K562 (cell line): Measurements from ENCODE around the gene EVI5L. TPM values are rescaled to one million over a fixed set of nuclear protein-coding genes. Genes with fewer than 3 reads are reported as not detected.

Source experiments
- ATF7 ChIP-seq: fragments of 450-650 bp; IDR thresholded peaks from 2 replicates; pipeline ENCODE4 v1.7.1; 2014; ENCODE audit warnings: mild to moderate bottlenecking, moderate library complexity
- BDP1 ChIP-seq: IDR thresholded peaks from 3 replicates; pipeline ENCODE4 v1.6.1; 2011; ENCODE audit not compliant: insufficient read length, insufficient read depth
- CAMTA2 ChIP-seq: fragments of 250-450 bp; sonication (Bioruptor Pico); conservative IDR thresholded peaks from 2 replicates; pipeline ENCODE4 v1.5.1; 2022
- CBFB ChIP-seq: sonication (generic); formaldehyde crosslinking; IDR thresholded peaks from 2 replicates; pipeline ENCODE4 v1.4.0; 2020; ENCODE audit warnings: mild to moderate bottlenecking, missing genetic modification reagents
- E2F8 ChIP-seq: fragments of 450-650 bp; IDR thresholded peaks from 2 replicates; pipeline ENCODE4 v1.7.1; 2018; ENCODE audit warnings: mild to moderate bottlenecking, low read depth; ENCODE audit not compliant: partially characterized antibody
- ESRRA ChIP-seq: fragments of 450-650 bp; IDR thresholded peaks from 2 replicates; pipeline ENCODE4 v1.6.1; 2014; ENCODE audit warnings: low read depth, mild to moderate bottlenecking, moderate library complexity, borderline replicate concordance
- ETV5 ChIP-seq: sonication (generic); formaldehyde crosslinking; IDR thresholded peaks from 2 replicates; pipeline ENCODE4 v1.4.0; 2020; ENCODE audit warnings: low read depth, mild to moderate bottlenecking, missing genetic modification reagents
- FIP1L1 ChIP-seq: fragments of 200-400 bp; formaldehyde crosslinking; IDR thresholded peaks from 2 replicates; pipeline ENCODE4 v1.6.1; 2018; ENCODE audit warnings: mild to moderate bottlenecking, low read depth, low read length; ENCODE audit not compliant: poor library complexity, severe bottlenecking
- HMGN3 ChIP-seq: IDR thresholded peaks from 2 replicates; pipeline ENCODE4 v1.6.1; 2011; ENCODE audit warnings: borderline replicate concordance, low read depth, mild to moderate bottlenecking, mixed read lengths, low read length; ENCODE audit not compliant: insufficient read length; ENCODE audit errors: extremely low read depth
- HOXB6 ChIP-seq: fragments of 250-450 bp; sonication (Bioruptor Pico); IDR thresholded peaks from 2 replicates; pipeline ENCODE4 v1.5.1; 2022; ENCODE audit warnings: mild to moderate bottlenecking, borderline replicate concordance
- KHSRP ChIP-seq: fragments of 450-650 bp; IDR thresholded peaks from 2 replicates; pipeline ENCODE4 v1.6.1; 2017
- MAX ChIP-seq: sonication (generic); formaldehyde crosslinking; IDR thresholded peaks from 2 replicates; pipeline ENCODE4 v1.9.0; 2022; ENCODE audit warnings: mild to moderate bottlenecking, missing genetic modification reagents
- NFATC3 ChIP-seq: fragments of 450-650 bp; IDR thresholded peaks from 2 replicates; pipeline ENCODE4 v1.6.1; 2017; ENCODE audit warnings: mild to moderate bottlenecking
- NR1H2 ChIP-seq: sonication (generic); formaldehyde crosslinking; IDR thresholded peaks from 2 replicates; pipeline ENCODE4 v1.4.0; 2020; ENCODE audit warnings: mild to moderate bottlenecking, missing genetic modification reagents
- PCBP2 ChIP-seq: fragments of 200-400 bp; formaldehyde crosslinking; IDR thresholded peaks from 2 replicates; pipeline ENCODE4 v1.6.1; 2018; ENCODE audit warnings: low read length, low read depth, mild to moderate bottlenecking, moderate library complexity; ENCODE audit not compliant: poor library complexity, severe bottlenecking
- POLR2AphosphoS5 ChIP-seq: IDR thresholded peaks from 2 replicates; pipeline ENCODE4 v1.6.1; 2011; ENCODE audit warnings: mild to moderate bottlenecking, low read depth, low read length, moderate library complexity; ENCODE audit not compliant: control insufficient read depth, insufficient read depth
- SIX5 ChIP-seq, 2 experiments: IDR thresholded peaks; 2 replicates each; pipeline ENCODE4 v1.6.1; 2011; ENCODE audit warnings: low read length in 2 of 2, borderline replicate concordance in 1 of 2, low read depth in 1 of 2, mild to moderate bottlenecking in 1 of 2, moderate library complexity in 1 of 2; ENCODE audit not compliant: insufficient read depth in 1 of 2
- SLC30A9 ChIP-seq: fragments of 250-450 bp; sonication (Bioruptor Pico); IDR thresholded peaks from 2 replicates; pipeline ENCODE4 v1.8.0; 2022; ENCODE audit warnings: mild to moderate bottlenecking, moderate library complexity
- SP2 ChIP-seq: IDR thresholded peaks from 2 replicates; pipeline ENCODE4 v1.6.1; 2011; ENCODE audit warnings: mild to moderate bottlenecking, low read depth, low read length, moderate library complexity; ENCODE audit not compliant: poor library complexity, severe bottlenecking; ENCODE audit errors: extremely low read depth
- TAL1 ChIP-seq: fragments of 450-650 bp; IDR thresholded peaks from 2 replicates; pipeline ENCODE4 v1.6.1; 2016; ENCODE audit warnings: mild to moderate bottlenecking
- ZNF197 ChIP-seq: fragments of 200-800 bp; sonication (Bioruptor generic); IDR thresholded peaks from 2 replicates; pipeline ENCODE4 v1.6.1; 2016; ENCODE audit warnings: low read depth, missing genetic modification characterization, missing compliant biosample characterization
- ZNF316 ChIP-seq: fragments of 450-650 bp; IDR thresholded peaks from 2 replicates; pipeline ENCODE4 v1.6.1; 2016
- ZNF518B ChIP-seq: fragments of 250-450 bp; sonication (Bioruptor Pico); IDR thresholded peaks from 2 replicates; pipeline ENCODE4 v1.5.0; 2021; ENCODE audit warnings: mild to moderate bottlenecking, moderate library complexity
- polyA plus RNA-seq, 8 experiments: library from polyadenylated mRNA; depleted of rRNA in 4 of 8; stranded (reverse) in 5 of 8; unstranded in 3 of 8; fragments of >200 nt; fragmentation: Nextera tagmentation in 2 of 8; fragmentation: Illumina TruSeq in 1 of 8; extraction: Ambion mirVana in 2 of 8; extraction: Trizol in 1 of 8; gene quantifications; 2 replicates each; pipeline versions ENCODE4 v1.2.1 to v1.2.3, GENCODE V29; 2011 to 2014; ENCODE audit warnings: inconsistent platforms in 1 of 8, missing spikeins in 1 of 8
- total RNA-seq, 7 experiments: library from RNA; depleted of rRNA in 6 of 7; stranded (reverse); fragments of >200 nt in 6 of 7; fragmentation: Illumina TruSeq in 2 of 7; extraction: Trizol in 2 of 7; gene quantifications; 2 replicates each; pipeline versions ENCODE4 v1.2.1 to v1.2.3, GENCODE V29; 2011 to 2021; ENCODE audit warnings: low replicate concordance in 1 of 7

Gene EVI5L
- total and polyA plus RNA-seq, 9 of the 15 experiments (the other 6 are each of a cell fraction or from before 2014, with no cell fraction given), result 0.69 to 1.8 (median 1.2) TPM; not detected in 2

- TF ChIP-seq POLR2AphosphoS5 (peak; percentile 60; the same call in 1 of the 2 replicates), KHSRP (no peak), CBFB (CRISPR knock-in tag) (no peak), ZNF316 (no peak), SIX5 (IDR thresholded peaks at IDR 0.05; ENCODE audit: borderline replicate concordance in 1 of 2, insufficient read depth in 1 of 2, low read depth in 1 of 2, low read length in 2 of 2) (no peak), E2F8 (no peak), HOXB6 (CRISPR knock-in tag) (no peak), CAMTA2 (no peak), ESRRA (0 out of 2 replicates have a peak, but pooled peaks have one; percentile 27), NFATC3 (no peak), SLC30A9 (CRISPR knock-in tag) (no peak), SP2 (no peak), ZNF197 (no peak), TAL1 (no peak), PCBP2 (no peak), ZNF518B (CRISPR knock-in tag) (no peak), ETV5 (CRISPR knock-in tag) (peak; percentile 32; the same call in 1 of the 2 replicates), BDP1 (no peak), MAX (CRISPR knock-in tag) (0 out of 2 replicates have a peak, but pooled peaks have one; percentile 25), NR1H2 (CRISPR knock-in tag) (0 out of 2 replicates have a peak, but pooled peaks have one; percentile 32), HMGN3 (peak; percentile 44), ATF7 (peak; percentile 59; the same call in 1 of the 2 replicates), FIP1L1 (no peak)
These were observed 58.3 kb downstream of the EVI5L start, which contains the start of gene LRRC8E (continued) for GRCh38 chr19:7888145-7888825.
